Activated T-cell treated with anti-CD3 and anti-CD28 coated beads, Interleukin-2, amount 50 U/mL, for 1 hour (primary cell): ENCODE results near the gene SIRPB2.

Experiments used
- DNase-seq: peaks from one replicate; pipeline ENCODE4 v3.0.0-alpha.2; 2020

Gene SIRPB2

DNA sequence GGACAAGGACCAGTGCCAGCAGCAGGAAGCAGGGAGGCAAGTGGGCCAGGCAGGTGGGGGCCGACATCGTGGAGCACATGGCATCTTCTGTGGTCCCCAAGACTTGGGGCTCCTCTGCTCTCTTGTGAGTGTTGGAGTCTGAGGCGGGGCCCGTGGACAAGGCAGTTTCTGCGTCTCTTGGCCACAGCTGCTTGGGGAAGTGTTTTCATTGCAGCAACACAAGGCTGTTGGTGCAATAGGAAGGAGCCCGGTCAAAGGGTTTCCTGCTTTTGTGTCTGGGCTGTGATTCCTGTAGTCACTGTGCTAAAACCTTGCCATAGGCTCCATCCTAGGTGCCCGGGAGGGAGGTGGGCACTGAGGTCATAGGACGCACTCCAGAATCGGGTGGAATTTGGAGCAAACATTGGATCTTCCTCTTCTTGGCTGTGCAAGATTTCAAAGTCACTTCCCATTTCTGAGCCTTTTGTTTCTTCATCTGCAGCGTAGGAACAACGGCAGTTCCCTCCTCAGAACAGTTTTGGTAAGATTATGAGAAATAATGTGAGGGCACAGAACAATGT is at the start of gene SIRPB2:
TSS of gene SIRPB2 (minus strand) at position 140 of the 560 bp plus-strand sequence. CDS start at position 79, 61 bp downstream.
- no peak for DNase-seq

DNA sequence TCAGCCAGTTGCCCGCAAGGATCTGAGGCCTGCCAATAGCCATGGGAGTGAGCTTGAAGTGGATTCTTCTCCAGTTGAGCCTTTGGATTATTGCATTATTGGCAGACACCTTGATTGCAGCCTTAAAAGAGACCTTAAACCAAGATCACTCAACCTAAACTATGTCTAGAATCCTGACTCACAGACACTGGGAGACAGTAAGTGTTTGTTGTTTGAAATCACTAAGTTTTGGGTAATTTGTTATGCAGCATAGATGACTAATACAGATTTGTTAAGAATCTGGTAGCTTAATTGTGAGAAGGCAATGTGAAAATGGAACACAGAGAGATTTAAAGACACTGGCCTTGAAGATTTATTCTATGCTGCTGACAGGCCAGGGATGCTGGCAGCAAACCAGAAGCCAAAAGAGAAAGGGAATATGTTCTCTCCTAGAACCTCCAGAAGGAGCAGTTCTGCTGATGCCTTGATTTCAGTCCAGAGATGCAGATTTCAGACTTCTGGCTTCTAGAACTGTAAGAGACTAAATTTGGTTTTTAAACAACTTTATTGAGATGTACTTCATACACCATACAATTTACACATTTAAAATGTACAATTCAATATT is 48.7 kb upstream of the SIRPB2 start:
- DNase-seq: no peak

DNA sequence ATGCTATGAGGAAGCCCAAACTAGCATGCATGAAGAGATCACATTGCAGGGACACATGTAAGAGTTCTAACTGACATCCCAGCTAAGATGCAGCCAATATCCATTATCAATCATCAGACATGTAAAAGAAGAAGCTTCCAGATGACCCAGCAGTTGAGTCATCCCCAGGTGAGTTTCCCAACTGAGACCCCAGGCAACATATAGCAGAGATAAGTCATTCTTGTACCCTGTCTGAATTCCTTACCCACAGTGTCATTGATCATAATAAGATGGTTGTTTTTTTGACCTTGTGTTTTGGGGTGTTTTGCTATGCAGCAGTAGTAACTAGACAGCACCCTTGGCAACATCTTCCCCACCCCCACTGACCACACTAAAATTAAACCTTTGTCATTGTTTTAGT is 47.4 kb upstream of the SIRPB2 start:
- DNase-seq: no peak

DNA sequence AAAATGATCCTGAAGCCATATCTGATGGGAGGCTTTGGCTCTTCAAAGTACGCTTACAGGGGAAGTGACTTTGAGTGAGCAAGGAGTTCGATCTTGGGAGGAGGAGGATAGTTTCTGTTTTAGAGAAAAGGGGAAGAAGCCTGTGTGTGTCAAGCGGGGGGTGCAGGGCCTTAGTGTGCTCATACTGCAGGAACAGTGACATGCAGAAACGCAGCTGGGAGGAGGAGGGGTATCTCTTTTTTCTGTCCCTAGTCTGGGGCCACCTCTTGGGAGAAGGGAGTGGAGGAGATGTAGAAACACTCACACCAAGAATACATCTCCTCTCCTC is 46.5 kb upstream of the SIRPB2 start:
- no peak for DNase-seq

DNA sequence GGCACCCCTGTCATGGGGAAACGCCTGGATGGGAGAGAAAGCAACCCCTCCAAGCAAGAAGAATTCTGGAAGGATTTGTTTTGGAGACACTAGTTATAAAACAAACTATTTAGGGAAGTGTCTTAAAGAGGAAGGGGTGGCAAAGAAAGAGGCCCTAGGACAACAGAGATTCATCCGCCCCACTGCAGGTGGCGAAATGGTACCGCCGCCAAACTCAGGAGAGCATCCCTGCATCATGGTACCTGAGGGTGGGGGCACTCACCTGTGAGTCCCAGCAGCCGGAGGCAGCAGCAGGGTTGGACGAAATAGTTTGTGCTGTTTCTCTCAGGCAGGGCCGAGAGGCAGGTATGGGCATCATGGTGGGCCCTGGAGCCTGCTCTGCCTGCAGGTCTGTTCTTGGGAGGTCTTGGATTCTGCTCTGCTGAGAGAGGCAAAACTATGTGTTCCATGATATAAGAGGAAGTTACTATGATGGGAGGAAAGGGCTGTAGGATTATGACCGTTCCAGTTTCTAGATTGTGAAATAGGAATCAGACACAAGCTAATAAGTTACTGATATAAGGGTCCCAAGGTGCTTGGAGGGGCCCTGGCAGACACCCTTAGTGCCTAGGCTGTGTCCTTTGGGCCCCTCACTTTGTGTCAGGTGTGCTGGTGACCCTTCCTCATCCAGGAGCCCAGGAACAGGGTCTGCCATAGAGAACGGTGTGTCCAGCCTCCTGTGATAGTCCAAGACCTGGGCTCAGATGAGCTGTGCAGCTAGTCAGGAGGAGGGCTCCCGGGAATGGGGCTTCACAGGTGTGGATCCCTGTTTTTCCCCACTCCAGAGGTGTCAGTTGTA is 45.9 kb upstream of the SIRPB2 start:
- DNase-seq: no peak

DNA sequence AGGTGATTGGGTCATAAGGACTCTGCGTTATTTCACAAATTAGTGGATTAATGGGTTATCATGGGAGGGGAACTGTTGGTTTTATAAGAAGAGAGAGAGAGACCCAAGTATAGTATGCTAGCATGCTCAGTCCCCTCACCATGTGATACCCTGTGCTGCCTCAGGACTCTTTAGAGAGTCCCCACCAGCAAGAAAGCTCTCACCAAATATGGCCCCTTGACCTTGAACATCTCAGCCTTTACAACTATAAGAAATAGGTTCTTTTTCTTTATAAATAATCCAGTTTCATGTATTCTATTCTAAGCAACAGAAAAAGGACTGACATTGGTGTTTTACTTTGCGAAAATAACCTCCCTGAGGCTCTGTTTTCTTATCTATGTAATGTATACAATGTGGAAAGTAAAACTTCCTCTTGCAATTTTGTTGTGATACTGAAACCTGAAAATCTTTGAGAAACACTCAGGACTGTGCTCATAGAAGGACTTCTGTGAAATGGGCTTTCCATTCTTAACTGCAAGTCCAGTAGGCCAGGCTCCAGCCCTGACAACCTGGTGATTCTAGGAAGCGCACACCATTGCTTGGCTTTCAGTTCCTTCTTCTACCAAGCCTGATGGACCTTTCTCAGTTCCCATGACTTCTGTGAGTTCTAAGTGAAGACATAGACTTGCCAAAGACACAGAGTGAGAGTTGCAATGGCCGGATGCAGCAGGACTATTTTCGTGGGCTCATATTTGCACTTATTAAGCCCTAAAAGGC is 44.4 kb upstream of the SIRPB2 start:
- no peak for DNase-seq

DNA sequence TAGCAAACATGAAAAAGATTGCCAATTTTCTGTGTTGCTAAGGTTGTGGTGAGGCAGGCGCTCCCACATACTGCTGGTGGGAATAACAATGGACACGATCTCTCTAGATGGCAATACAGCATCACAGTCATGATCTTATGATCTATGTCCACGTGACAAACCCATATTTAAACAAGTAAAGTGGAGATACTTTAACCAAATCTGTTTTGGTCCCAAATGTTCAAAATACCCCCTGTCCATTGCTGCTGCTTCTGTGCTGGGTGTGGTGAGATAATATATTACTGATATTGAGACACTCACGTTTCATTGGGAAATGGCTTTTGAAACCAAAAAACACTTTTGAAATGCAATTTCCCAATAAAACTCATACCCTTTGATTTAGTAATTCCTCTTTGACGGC is 43.3 kb upstream of the SIRPB2 start:
- no peak for DNase-seq

DNA sequence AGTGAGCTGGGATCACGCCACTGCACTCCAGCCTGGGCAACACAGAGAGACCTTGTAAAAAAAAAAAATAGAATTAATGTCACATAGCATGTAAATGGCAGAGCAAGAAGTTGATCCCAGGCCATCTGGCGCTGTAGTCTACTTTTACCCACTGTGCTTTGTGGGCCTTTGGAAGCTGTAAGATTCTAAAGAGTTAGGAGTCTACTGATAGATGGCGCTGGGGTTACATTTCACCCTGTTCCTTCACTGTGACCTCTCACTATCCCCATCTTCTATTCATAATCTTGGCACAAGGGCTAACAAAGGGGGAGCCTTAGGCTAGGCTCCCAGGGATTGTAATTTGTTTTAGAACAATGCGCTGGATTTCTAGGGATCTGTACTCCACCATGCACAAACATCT is 41.8 kb upstream of the SIRPB2 start:
- no peak for DNase-seq

DNA sequence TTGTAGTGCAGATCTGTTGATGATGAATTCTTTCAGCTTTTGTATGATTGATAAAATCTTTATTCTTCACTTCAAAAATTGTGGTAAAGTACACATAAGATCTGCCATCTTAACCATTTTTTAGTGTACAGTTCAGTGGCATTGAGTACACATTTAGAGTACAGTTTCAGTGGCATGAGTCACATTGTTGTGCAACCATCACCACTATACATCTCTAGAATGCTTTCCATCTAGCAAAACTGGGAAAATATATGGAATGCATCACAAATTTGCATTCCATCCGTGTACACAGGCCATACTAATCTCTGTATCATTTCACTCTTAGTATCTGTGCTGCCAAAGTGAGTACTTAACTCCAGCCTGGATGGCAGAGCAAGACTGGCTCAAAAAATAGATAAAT is 37.6 kb upstream of the SIRPB2 start:
- DNase-seq: no peak

DNA sequence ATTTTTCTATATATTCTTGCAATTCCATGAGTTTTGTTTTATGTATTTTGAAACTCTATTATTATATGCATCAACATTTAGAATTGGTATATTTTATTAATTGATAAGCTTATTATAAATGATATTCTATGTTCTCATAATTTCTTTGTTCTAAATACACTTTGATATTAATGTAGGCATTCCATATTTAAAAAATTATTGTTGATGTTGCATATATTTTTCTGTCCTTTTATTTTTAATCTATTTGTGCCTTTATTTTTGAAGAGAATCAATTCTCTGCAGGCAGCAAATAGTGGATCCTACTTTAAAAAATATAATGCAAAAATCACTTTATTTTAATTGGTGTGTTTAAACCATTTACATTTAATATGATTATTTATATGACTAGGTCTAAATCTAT is 36.7 kb upstream of the SIRPB2 start:
- DNase-seq: no peak

DNA sequence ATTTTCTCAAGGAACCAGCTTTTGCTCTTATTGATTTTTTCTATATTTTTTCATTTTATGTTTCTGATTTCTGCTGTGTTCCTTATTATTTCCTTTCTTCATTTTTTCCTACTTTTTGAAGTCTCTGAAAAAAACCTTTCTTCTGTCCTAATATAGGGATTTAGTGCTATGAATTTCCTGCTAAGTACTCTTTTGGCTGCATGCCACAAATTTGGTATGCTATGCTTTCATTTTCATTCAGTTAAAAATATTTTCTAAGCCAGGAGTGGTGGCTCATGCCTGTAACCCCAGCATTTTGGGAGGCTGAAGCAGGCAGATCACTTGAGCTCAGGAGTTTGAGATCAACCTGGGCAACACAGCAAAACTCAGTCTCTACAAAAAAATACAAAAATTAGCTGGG is 35.7 kb upstream of the SIRPB2 start:
- DNase-seq: no peak

DNA sequence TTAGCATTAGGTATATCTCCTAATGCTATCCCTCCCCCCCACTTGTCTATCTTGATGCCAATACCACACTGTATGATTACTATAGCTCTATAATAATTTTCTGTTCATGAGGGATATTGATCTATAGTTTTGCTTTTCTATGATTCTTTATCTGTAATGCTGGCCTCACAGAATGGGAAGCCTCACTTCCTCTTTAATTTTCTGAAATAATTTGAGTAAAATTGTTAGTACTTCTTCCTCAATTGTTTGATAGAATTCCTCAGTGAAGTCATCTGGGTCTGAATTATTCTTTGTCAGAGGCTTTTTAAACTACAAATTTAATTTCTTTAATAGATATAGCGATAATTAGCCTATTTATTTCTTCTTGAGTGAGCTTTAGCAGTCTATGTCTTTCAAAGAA is 35.1 kb upstream of the SIRPB2 start:
- no peak for DNase-seq

DNA sequence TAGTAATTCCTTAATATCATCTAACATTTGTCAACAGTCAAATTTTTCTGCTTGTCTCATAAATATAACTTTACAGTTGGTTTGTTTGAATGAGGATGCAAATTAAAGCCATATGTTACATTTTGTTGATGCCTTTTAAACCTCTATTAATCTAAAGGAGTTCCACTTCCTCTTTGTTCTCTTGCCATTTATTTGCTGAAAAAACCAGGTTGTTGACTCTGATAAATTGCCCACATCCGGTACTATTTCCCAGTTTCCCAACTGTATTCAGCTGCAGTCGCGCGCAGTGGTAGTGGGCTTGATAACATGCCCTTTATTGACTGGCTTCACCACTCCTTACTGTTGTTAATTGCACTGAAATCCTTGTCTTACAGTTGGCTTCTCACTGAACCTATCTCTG is 32.8 kb upstream of the SIRPB2 start:
- DNase-seq: no peak

DNA sequence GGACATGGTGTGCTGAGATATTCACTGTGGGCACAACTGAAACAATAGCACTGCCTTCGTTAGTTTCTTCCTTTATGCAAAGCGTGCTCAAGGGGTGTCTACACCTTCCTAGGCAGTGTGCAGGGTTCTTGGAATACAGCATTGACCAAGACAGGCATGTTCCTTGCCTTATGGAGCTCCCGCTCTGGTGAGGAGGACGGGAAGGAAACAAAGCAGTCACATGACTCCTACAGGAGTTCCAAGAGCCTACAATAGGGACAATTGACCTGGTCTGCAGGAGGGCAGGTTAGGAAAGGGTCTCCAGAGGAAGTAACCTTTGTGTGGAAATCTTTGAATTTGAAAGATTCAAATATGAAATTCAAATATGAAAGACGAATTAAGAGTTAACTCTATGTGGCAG is 25.8 kb upstream of the SIRPB2 start:
- DNase-seq: no peak

DNA sequence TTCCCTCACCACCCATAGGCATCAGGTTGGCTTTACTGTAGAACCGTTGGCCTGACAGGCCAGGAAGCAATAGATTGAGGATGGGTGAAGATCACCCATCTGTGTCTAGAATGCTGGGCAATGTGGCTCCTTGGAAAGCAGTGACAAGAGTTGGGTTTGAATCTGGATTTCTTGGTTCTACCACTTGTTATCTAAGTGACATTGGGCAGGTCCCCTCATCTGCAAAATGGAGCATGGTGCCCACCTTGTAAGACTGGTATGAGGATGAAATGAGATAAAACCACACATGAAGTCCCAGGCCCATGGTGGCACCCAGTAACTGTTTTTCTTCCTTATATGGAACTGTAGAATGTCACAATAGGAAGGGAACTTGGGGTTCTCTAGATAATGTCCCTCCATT is 22.6 kb upstream of the SIRPB2 start:
- DNase-seq: no peak

DNA sequence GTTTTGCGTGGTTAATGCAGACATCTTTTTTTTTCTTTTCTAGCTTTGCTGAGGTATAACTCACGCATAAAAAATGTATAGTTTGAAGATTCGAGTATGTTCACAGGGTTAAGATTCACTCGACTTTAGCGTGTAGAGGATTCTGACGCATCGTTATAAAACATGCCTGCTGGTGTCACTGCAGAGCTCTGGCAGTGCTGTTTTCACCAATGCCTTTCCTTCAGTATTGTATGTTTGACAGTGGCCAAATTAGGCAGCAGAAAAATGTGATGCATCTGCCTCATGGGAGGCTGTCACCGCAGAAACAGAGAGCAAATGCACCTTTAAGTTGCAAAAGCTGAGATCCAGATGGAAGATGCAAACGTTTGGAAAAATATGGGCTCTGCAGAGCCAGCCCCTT is 18.0 kb upstream of the SIRPB2 start:
- DNase-seq: peak; percentile 35

DNA sequence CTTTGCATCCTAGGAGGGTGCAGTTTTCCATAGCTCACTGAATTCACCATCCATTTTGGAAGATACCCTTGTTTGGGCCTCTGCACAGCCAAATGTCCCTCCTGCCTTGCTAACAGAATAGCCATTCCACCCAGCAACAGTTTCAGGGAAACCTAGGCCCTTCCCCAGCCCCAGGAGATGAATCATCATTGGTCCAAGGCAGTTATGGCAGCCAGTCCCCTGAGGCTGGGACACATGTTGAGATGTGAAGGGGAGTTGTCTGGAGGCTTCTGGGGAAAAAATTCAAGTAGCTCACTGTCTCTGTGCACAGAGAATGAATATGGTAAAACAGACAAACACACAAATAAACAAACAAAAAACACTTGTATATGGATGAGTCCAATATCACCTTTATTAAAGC is 17.4 kb upstream of the SIRPB2 start:
- DNase-seq: no peak

DNA sequence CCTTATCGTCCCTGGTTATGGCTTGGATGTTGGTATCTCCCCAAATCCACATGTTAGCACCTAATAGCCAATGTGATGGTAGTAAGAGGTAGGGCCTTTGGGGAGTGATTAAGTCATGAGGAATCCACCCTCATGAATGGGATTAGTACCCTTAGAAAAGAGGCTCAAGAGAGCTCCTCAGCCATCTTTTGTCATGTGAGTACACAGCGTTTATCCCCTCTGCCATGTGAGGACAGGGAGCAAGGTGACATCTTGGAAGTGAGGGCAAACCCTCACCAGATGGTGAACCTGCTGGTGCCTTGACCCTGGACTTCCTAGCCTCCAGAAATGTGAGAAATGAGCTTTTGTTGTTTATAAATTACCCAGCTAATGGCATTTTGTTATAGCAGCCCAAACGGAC is 16.1 kb upstream of the SIRPB2 start:
- DNase-seq: no peak

DNA sequence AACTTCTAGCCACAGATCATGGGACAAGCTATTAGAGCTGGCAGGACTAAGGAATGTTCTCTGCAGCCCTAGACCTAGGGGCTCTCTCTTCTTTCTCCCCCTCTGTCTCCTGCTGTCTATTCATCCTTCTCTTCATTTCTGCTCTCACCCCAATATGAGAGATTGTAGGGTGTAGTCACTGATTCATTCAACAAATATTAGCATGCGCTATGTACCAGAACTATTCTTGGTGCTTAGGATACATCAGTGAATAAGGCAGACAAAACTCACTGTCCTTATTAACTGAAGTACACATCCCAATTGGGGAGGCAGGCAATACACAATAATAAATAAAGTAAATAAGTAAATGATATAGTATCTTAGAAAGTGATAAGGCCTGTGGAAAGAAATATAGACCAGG is 14.7 kb upstream of the SIRPB2 start:
- no peak for DNase-seq

DNA sequence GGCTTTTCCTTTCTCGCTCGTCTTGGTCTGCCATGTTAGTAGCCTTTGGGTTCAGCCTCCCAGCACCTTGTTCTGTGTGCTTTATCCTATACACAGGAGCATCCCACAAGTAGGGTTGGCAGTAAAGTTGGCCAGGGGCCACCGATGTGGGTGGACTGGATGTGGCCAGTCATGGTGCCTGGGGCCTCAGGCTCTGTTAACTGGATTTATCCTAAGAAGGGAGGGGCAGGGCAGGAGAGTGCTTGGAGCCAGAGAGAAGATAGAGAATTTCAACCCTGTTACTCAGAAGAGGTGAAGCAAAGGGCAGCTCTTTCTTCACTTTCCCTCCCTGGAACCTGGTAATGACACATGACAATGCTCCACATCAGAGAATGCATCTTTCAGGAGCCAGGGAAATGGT is 14.1 kb upstream of the SIRPB2 start:
- no peak for DNase-seq

DNA sequence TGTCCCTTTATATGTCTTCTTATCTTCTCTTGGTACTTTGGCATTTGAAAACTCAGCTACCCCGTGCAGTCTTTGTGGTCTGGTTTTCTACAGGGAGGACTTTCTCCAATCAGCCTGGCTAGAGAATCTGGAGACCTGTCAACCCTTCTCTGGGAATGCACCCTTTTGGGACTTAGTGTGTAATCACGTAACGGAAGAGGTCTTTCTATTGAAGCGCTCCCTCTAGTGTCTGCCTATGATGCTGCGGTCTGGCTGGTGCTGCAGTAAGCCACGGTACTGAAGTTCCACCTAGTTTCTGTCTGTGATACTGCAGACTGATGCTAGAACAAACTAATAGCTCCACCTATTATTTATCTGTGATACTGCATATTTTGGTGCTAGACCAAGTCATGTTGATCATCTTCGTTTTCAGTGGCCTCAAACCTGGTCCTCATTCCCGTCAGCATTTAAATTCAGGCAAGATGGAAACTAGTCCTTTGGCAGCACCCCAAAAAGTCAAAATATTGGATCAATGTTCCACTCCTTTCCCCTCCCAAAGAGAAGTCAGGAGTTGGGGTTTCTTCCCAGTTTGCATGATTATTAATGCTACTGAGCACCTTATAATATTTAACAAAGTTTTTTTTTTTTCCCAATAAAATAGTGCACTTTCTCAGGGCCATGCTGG is 12.5 kb upstream of the SIRPB2 start:
- peak; percentile 69 for DNase-seq

DNA sequence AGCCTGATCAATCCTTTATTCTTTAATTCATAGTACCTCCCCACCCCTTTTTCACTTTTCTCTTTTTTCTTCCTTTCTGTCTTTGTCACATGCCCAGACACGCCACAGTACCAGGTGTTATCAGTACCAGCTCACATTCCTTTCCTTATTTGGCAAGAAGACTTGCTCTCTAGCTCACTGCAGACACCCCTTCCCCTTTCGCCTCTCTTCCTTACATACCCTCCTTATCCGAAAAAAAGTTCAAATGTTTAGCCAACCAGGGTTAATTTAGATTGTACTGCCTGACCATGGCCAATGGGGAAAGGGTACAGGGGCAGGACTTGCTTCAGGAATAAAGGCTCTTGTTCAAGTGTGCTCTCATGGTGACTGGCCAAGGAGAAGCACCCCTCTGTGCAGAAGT is 9.3 kb upstream of the SIRPB2 start:
- no peak for DNase-seq
